HepG2 (cell line): Measurements from ENCODE around the gene STIP1. TPM values are rescaled to one million over a fixed set of nuclear protein-coding genes. Genes with fewer than 3 reads are reported as not detected.

Experiments
- ASH2L ChIP-seq: fragments of 300-600, 200-600 bp; sonication (generic); IDR thresholded peaks from 2 replicates; pipeline ENCODE4 v1.7.0; 2017; ENCODE audit warnings: low read depth, mild to moderate bottlenecking, moderate library complexity, mixed read lengths, low read length; ENCODE audit not compliant: insufficient read length
- ATF1 ChIP-seq: IDR thresholded peaks from 2 replicates; pipeline ENCODE4 v1.6.1; 2016; ENCODE audit warnings: mild to moderate bottlenecking, control low read depth
- ETV6 ChIP-seq: sonication (generic); formaldehyde crosslinking; conservative IDR thresholded peaks from 2 replicates; pipeline ENCODE4 v1.4.0; 2020; ENCODE audit warnings: missing genetic modification reagents
- FIP1L1 ChIP-seq: fragments of 200-400 bp; formaldehyde crosslinking; IDR thresholded peaks from 2 replicates; pipeline ENCODE4 v1.6.1; 2018; ENCODE audit warnings: low read depth, mild to moderate bottlenecking, low read length, moderate library complexity, borderline replicate concordance; ENCODE audit not compliant: insufficient read depth
- HDAC2 ChIP-seq: sonication (generic); formaldehyde crosslinking; IDR thresholded peaks from 2 replicates; pipeline ENCODE4 v1.4.0; 2020; ENCODE audit warnings: missing genetic modification reagents
- KMT2B ChIP-seq: IDR thresholded peaks from 2 replicates; pipeline ENCODE4 v1.6.1; 2016; ENCODE audit warnings: missing genetic modification reagents, missing compliant biosample characterization
- PHF21A ChIP-seq: sonication (generic); formaldehyde crosslinking; IDR thresholded peaks from 2 replicates; pipeline ENCODE4 v1.5.0; 2020; ENCODE audit warnings: mild to moderate bottlenecking, missing genetic modification reagents
- POLR2AphosphoS5 ChIP-seq: IDR thresholded peaks from 2 replicates; pipeline ENCODE4 v1.6.1; 2012; ENCODE audit warnings: low read depth, low read length
- RBFOX2 ChIP-seq: fragments of 200-400 bp; formaldehyde crosslinking; IDR thresholded peaks from 2 replicates; pipeline ENCODE4 v1.6.1; 2017; ENCODE audit warnings: low read depth, mild to moderate bottlenecking, low read length
- TOE1 ChIP-seq: sonication (generic); formaldehyde crosslinking; IDR thresholded peaks from 2 replicates; pipeline ENCODE4 v1.4.0; 2020; ENCODE audit warnings: mild to moderate bottlenecking, missing genetic modification reagents
- XRCC5 ChIP-seq: fragments of 200-400 bp; formaldehyde crosslinking; optimal IDR thresholded peaks from 2 replicates; pipeline ENCODE3; 2017; ENCODE audit warnings: mild to moderate bottlenecking, low read length
- ZNF138 ChIP-seq: sonication (generic); formaldehyde crosslinking; IDR thresholded peaks from 2 replicates; pipeline ENCODE4 v1.5.0; 2020; ENCODE audit warnings: mild to moderate bottlenecking, low read depth, missing genetic modification reagents
- ZNF234 ChIP-seq: sonication (generic); formaldehyde crosslinking; conservative IDR thresholded peaks from 2 replicates; pipeline ENCODE4 v1.5.1; 2020; ENCODE audit warnings: mild to moderate bottlenecking, missing genetic modification reagents
- ZNF329 ChIP-seq: sonication (generic); formaldehyde crosslinking; IDR thresholded peaks from 2 replicates; pipeline ENCODE4 v1.9.0; 2021; ENCODE audit warnings: low read depth, mild to moderate bottlenecking, missing genetic modification reagents
- ZNF468 ChIP-seq: sonication (generic); formaldehyde crosslinking; IDR thresholded peaks from 2 replicates; pipeline ENCODE4 v1.8.0; 2022; ENCODE audit warnings: mild to moderate bottlenecking, moderate library complexity, missing genetic modification reagents
- ZNF501 ChIP-seq: sonication (generic); formaldehyde crosslinking; IDR thresholded peaks from 2 replicates; pipeline ENCODE4 v1.5.1; 2020; ENCODE audit warnings: mild to moderate bottlenecking, moderate library complexity, missing genetic modification reagents
- ZNF589 ChIP-seq: sonication (generic); formaldehyde crosslinking; conservative IDR thresholded peaks from 2 replicates; pipeline ENCODE4 v1.8.0; 2022; ENCODE audit warnings: mild to moderate bottlenecking, moderate library complexity, missing genetic modification reagents
- ZNF850 ChIP-seq: sonication (generic); formaldehyde crosslinking; conservative IDR thresholded peaks from 2 replicates; pipeline ENCODE4 v1.9.0; 2021; ENCODE audit warnings: mild to moderate bottlenecking, missing genetic modification reagents
- ZSCAN25 ChIP-seq: sonication (generic); formaldehyde crosslinking; IDR thresholded peaks from 2 replicates; pipeline ENCODE4 v1.8.0; 2022; ENCODE audit warnings: mild to moderate bottlenecking, missing genetic modification reagents
- polyA plus RNA-seq, 8 experiments: library from polyadenylated mRNA; depleted of rRNA in 3 of 8; stranded (reverse) in 7 of 8; unstranded in 1 of 8; fragments of >200 nt; fragmentation: Illumina TruSeq in 4 of 8; extraction: Trizol in 4 of 8; gene quantifications; 2 replicates each; pipeline versions ENCODE4 v1.2.1 to v1.2.3, GENCODE V29; 2011 to 2016; ENCODE audit warnings: low read depth in 4 of 8, missing spikeins in 1 of 8, mixed read lengths in 1 of 8; ENCODE audit not compliant: insufficient read depth in 1 of 8
- total RNA-seq, 5 experiments: library from RNA; depleted of rRNA; stranded (reverse); fragments of >200 nt; fragmentation: Illumina TruSeq; extraction: Trizol; gene quantifications; 2 replicates each; pipeline ENCODE4 v1.2.3, GENCODE V29; 2016; ENCODE audit warnings: low read depth in 1 of 5
- TF ChIP-seq, protein P1 (sequence below): sonication (generic); formaldehyde crosslinking; IDR thresholded peaks from 2 replicates; pipeline ENCODE4 v1.8.1; 2023; ENCODE audit warnings: missing genetic modification reagents, mild to moderate bottlenecking, borderline replicate concordance
- TF ChIP-seq, protein P2 (sequence below): sonication (generic); formaldehyde crosslinking; IDR thresholded peaks from 2 replicates; pipeline ENCODE4 v1.4.0; 2020; ENCODE audit warnings: missing genetic modification reagents, borderline replicate concordance
- TF ChIP-seq, protein P3 (sequence below): sonication (generic); formaldehyde crosslinking; IDR thresholded peaks from 2 replicates; pipeline ENCODE4 v1.4.0; 2020; ENCODE audit warnings: missing genetic modification reagents
- TF ChIP-seq, protein P4 (sequence below): sonication (generic); formaldehyde crosslinking; IDR thresholded peaks from 2 replicates; pipeline ENCODE4 v1.5.0; 2020; ENCODE audit warnings: mild to moderate bottlenecking, missing genetic modification reagents
- TF ChIP-seq, protein P5 (sequence below): sonication (generic); formaldehyde crosslinking; IDR thresholded peaks from 2 replicates; pipeline ENCODE4 v1.8.0; 2022; ENCODE audit warnings: missing genetic modification reagents, low read depth, mild to moderate bottlenecking, borderline replicate concordance

The STIP1 gene
- total and polyA plus RNA-seq, 2 of the 13 experiments (the other 11 are each of a cell fraction or from before 2014, with no cell fraction given) = 81.1 to 217 TPM

DNA sequence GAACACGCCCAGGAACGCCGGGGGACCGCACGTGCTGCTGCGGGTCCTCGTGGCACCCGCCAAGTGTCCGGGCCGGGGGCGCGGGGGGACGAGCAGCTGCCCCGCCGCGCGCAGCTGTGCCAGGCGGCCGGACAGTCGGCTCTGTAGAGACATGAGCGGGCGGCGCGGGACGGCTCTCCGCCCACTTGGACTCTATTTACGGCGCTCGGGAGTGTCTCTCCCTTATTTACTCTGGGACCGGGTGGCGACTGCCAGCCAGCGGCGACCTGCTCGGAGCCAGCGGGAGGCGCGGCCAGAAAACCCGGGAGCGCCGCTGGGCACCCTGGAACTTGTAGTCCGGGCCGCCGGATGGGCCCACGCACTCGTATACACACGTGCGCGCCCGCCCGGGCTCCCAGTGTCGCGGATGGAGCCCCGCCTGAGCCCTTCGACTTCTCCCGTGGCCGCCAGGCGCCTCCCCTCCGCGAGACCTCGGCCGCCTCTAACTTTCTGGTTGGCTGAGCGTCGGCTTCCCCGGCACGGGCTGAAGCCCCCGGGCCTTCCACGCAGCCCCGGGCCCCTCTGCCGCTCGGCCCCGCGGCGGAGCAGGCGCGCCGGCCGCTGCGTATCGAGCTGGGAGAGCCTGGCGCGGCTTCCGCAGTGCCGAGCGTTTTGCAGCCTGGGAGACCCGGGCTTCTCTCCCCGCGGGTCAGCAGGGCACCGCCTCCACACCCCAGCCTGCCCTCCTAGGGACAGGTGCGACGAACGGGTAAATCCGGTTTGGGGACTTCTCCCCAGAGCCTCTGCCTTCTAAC lies 19.9 kb upstream of the STIP1 start, which contains the start of gene MACROD1 (continued):
- TF ChIP-seq, protein P1, sequence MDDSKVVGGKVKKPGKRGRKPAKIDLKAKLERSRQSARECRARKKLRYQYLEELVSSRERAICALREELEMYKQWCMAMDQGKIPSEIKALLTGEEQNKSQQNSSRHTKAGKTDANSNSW (CRISPR knock-in tag) = peak; percentile 67; the same call in 1 of the 2 replicates
- peak; percentile 46; the same call in 1 of the 2 replicates for TF ChIP-seq KMT2B (CRISPR knock-in tag)
- TF ChIP-seq, protein P2, sequence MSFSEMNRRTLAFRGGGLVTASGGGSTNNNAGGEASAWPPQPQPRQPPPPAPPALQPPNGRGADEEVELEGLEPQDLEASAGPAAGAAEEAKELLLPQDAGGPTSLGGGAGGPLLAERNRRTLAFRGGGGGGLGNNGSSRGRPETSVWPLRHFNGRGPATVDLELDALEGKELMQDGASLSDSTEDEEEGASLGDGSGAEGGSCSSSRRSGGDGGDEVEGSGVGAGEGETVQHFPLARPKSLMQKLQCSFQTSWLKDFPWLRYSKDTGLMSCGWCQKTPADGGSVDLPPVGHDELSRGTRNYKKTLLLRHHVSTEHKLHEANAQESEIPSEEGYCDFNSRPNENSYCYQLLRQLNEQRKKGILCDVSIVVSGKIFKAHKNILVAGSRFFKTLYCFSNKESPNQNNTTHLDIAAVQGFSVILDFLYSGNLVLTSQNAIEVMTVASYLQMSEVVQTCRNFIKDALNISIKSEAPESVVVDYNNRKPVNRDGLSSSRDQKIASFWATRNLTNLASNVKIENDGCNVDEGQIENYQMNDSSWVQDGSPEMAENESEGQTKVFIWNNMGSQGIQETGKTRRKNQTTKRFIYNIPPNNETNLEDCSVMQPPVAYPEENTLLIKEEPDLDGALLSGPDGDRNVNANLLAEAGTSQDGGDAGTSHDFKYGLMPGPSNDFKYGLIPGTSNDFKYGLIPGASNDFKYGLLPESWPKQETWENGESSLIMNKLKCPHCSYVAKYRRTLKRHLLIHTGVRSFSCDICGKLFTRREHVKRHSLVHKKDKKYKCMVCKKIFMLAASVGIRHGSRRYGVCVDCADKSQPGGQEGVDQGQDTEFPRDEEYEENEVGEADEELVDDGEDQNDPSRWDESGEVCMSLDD = peak; percentile 33; the same call in 1 of the 2 replicates
- TF ChIP-seq ZNF850 (CRISPR knock-in tag) = peak; percentile 63; the same call in 1 of the 2 replicates
- no peak for TF ChIP-seq FIP1L1
- TF ChIP-seq TOE1 = peak; percentile 85; the same call in 1 of the 2 replicates
- TF ChIP-seq PHF21A (CRISPR knock-in tag) = peak; percentile 86
- TF ChIP-seq ZNF138 (CRISPR knock-in tag) = no peak
- TF ChIP-seq ZNF468 = 0 out of 2 replicates have a peak, but pooled peaks have one; percentile 17
- TF ChIP-seq ZNF234 (CRISPR knock-in tag) = no peak
- TF ChIP-seq ETV6 = peak; percentile 66
- TF ChIP-seq POLR2AphosphoS5 = peak; percentile 45; the same call in 1 of the 2 replicates
- peak; percentile 47 for TF ChIP-seq ZNF329 (CRISPR knock-in tag)
- TF ChIP-seq, protein P3, sequence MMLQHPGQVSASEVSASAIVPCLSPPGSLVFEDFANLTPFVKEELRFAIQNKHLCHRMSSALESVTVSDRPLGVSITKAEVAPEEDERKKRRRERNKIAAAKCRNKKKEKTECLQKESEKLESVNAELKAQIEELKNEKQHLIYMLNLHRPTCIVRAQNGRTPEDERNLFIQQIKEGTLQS (CRISPR knock-in tag) = no peak
- peak; percentile 28 for TF ChIP-seq XRCC5
- TF ChIP-seq RBFOX2 = peak; percentile 95
- TF ChIP-seq, protein P4, sequence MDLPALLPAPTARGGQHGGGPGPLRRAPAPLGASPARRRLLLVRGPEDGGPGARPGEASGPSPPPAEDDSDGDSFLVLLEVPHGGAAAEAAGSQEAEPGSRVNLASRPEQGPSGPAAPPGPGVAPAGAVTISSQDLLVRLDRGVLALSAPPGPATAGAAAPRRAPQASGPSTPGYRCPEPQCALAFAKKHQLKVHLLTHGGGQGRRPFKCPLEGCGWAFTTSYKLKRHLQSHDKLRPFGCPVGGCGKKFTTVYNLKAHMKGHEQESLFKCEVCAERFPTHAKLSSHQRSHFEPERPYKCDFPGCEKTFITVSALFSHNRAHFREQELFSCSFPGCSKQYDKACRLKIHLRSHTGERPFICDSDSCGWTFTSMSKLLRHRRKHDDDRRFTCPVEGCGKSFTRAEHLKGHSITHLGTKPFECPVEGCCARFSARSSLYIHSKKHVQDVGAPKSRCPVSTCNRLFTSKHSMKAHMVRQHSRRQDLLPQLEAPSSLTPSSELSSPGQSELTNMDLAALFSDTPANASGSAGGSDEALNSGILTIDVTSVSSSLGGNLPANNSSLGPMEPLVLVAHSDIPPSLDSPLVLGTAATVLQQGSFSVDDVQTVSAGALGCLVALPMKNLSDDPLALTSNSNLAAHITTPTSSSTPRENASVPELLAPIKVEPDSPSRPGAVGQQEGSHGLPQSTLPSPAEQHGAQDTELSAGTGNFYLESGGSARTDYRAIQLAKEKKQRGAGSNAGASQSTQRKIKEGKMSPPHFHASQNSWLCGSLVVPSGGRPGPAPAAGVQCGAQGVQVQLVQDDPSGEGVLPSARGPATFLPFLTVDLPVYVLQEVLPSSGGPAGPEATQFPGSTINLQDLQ (CRISPR knock-in tag) = peak; percentile 92
- TF ChIP-seq, protein P5, sequence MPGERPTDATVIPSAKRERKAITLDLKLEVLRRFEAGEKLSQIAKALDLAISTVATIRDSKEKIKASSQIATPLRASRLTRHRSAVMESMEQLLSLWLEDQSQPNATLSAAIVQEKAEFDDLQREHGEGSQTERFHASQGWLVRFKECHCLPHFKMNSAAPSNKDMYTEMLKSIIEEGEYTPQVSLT (CRISPR knock-in tag) = no peak
- peak; percentile 98 for TF ChIP-seq ZNF501 (CRISPR knock-in tag)
- peak; percentile 56 for TF ChIP-seq HDAC2
- no peak for TF ChIP-seq ATF1
- TF ChIP-seq ZSCAN25 (CRISPR knock-in tag) = no peak
- peak; percentile 74 for TF ChIP-seq ASH2L
- TF ChIP-seq ZNF589 (CRISPR knock-in tag) = no peak
